ENCODE measurements around the gene TTLL6.

The TTLL6 gene

GRCh38 chr17:48728232-48729231, 88.5 kb downstream of the TTLL6 start, which contains the start of gene HOXB13:
TSS of gene HOXB13 (minus strand) at chr17:48728750. CDS start at chr17:48728593, 157 bp downstream.
- H3K27me3 Mint-ChIP-seq = peaks cover 96% of the 10 kb centered on the region
- H3K36me3 Mint-ChIP-seq (ENCODE audit: low read depth) = no peaks in the 10 kb centered on the region
- DNase-seq = no peak
- H3K4me1 Mint-ChIP-seq (ENCODE audit: low read depth) = peaks cover 43% of the 10 kb centered on the region
- H3K27ac Mint-ChIP-seq = no peak within 1 kb of the TSS
- H3K4me3 Mint-ChIP-seq = peak within 1 kb of the TSS; percentile 62
- H3K9me3 Mint-ChIP-seq = no peaks in the 10 kb centered on the region

GRCh38 chr17:48727415-48728175, 89.4 kb downstream of the TTLL6 start:
- Mint-ChIP-seq H3K9me3 (no peaks in the 10 kb centered on the region), H3K4me1 (ENCODE audit: low read depth) (peaks cover 41% of the 10 kb centered on the region), H3K27ac (no peak overlapping the region), H3K36me3 (ENCODE audit: low read depth) (no peaks in the 10 kb centered on the region), H3K4me3 (no peak overlapping the region), H3K27me3 (peaks cover 97% of the 10 kb centered on the region)
- DNase-seq = no peak

- Mint-ChIP-seq H3K4me1 (ENCODE audit: low read depth) (peaks cover 41% of the 10 kb centered on the region), H3K27ac (no peak overlapping the region), H3K4me3 (no peak overlapping the region), H3K27me3 (peaks cover 97% of the 10 kb centered on the region), H3K9me3 (no peaks in the 10 kb centered on the region), H3K36me3 (ENCODE audit: low read depth) (no peaks in the 10 kb centered on the region)
- DNase-seq = no peak
Observed at GRCh38 chr17:48726916-48727286, 90.1 kb downstream of the TTLL6 start.

- Mint-ChIP-seq H3K4me3 (no peak overlapping the region), H3K27me3 (peaks cover 99% of the 10 kb centered on the region), H3K36me3 (ENCODE audit: low read depth) (no peaks in the 10 kb centered on the region), H3K4me1 (ENCODE audit: low read depth) (peaks cover 41% of the 10 kb centered on the region), H3K9me3 (no peaks in the 10 kb centered on the region), H3K27ac (no peak overlapping the region)
- DNase-seq = no peak
Observed at GRCh38 chr17:48726114-48726915, 90.7 kb downstream of the TTLL6 start.

- peaks cover 41% of the 10 kb centered on the region for H3K4me1 Mint-ChIP-seq (ENCODE audit: low read depth)
- no peaks in the 10 kb centered on the region for H3K36me3 Mint-ChIP-seq (ENCODE audit: low read depth)
- DNase-seq = no peak
- H3K27me3 Mint-ChIP-seq = peaks cover 100% of the 10 kb centered on the region
- H3K9me3 Mint-ChIP-seq = no peaks in the 10 kb centered on the region
- H3K4me3 Mint-ChIP-seq = peak overlapping the region; percentile 20
- H3K27ac Mint-ChIP-seq = no peak overlapping the region
Observed at GRCh38 chr17:48725288-48726064, 91.6 kb downstream of the TTLL6 start.

- no peaks in the 10 kb centered on the region for H3K36me3 Mint-ChIP-seq (ENCODE audit: low read depth)
- DNase-seq = peak; percentile 40
- peaks cover 100% of the 10 kb centered on the region for H3K27me3 Mint-ChIP-seq
- H3K9me3 Mint-ChIP-seq = no peaks in the 10 kb centered on the region
- no peak overlapping the region for H3K27ac Mint-ChIP-seq
- peak overlapping the region; percentile 20 for H3K4me3 Mint-ChIP-seq
- H3K4me1 Mint-ChIP-seq (ENCODE audit: low read depth) = peaks cover 42% of the 10 kb centered on the region
Observed at GRCh38 chr17:48725004-48725287, 92.1 kb downstream of the TTLL6 start.

- Mint-ChIP-seq H3K27me3 (peaks cover 100% of the 10 kb centered on the region), H3K27ac (peak overlapping the region; percentile 52), H3K36me3 (ENCODE audit: low read depth) (no peaks in the 10 kb centered on the region), H3K9me3 (no peaks in the 10 kb centered on the region), H3K4me1 (ENCODE audit: low read depth) (peaks cover 43% of the 10 kb centered on the region), H3K4me3 (peak overlapping the region; percentile 50)
- DNase-seq = peak; percentile 81
Observed at GRCh38 chr17:48724251-48725003, 92.6 kb downstream of the TTLL6 start.

GRCh38 chr17:48723423-48724250, 93.4 kb downstream of the TTLL6 start:
- DNase-seq = peak; percentile 46
- Mint-ChIP-seq H3K4me1 (ENCODE audit: low read depth) (peaks cover 45% of the 10 kb centered on the region), H3K9me3 (no peaks in the 10 kb centered on the region), H3K27me3 (peaks cover 100% of the 10 kb centered on the region), H3K36me3 (ENCODE audit: low read depth) (no peaks in the 10 kb centered on the region), H3K4me3 (peak overlapping the region; percentile 23), H3K27ac (no peak overlapping the region)

- peaks cover 47% of the 10 kb centered on the region for H3K4me1 Mint-ChIP-seq (ENCODE audit: low read depth)
- H3K27ac Mint-ChIP-seq = no peak within 1 kb of the TSS
- H3K27me3 Mint-ChIP-seq = peaks cover 100% of the 10 kb centered on the region
- no peaks in the 10 kb centered on the region for H3K36me3 Mint-ChIP-seq (ENCODE audit: low read depth)
- no peaks in the 10 kb centered on the region for H3K9me3 Mint-ChIP-seq
- H3K4me3 Mint-ChIP-seq = peak within 1 kb of the TSS; percentile 23
- DNase-seq = no peak
Observed at GRCh38 chr17:48722915-48723422, 94.1 kb downstream of the TTLL6 start, which contains the start of gene PRAC2. TSS of gene PRAC2 (plus strand) at chr17:48723185. CDS start at chr17:48724411, 1,226 bp downstream.

- no peaks in the 10 kb centered on the region for H3K36me3 Mint-ChIP-seq (ENCODE audit: low read depth)
- peaks cover 100% of the 10 kb centered on the region for H3K27me3 Mint-ChIP-seq
- no peaks in the 10 kb centered on the region for H3K9me3 Mint-ChIP-seq
- no peak for DNase-seq
- H3K27ac Mint-ChIP-seq = no peak within 1 kb of the TSS
- H3K4me1 Mint-ChIP-seq (ENCODE audit: low read depth) = peaks cover 47% of the 10 kb centered on the region
- H3K4me3 Mint-ChIP-seq = peak within 1 kb of the TSS; percentile 23
Observed at GRCh38 chr17:48722201-48722907, 94.7 kb downstream of the TTLL6 start, which contains the start of gene PRAC1. TSS of gene PRAC1 (minus strand) at chr17:48722518. CDS start at chr17:48722392, 126 bp downstream.

GRCh38 chr17:48721009-48721402, 96.0 kb downstream of the TTLL6 start:
- Mint-ChIP-seq H3K27ac (no peak overlapping the region), H3K36me3 (ENCODE audit: low read depth) (no peaks in the 10 kb centered on the region), H3K4me1 (ENCODE audit: low read depth) (peaks cover 44% of the 10 kb centered on the region), H3K4me3 (no peak overlapping the region), H3K27me3 (peaks cover 99% of the 10 kb centered on the region), H3K9me3 (no peaks in the 10 kb centered on the region)
- DNase-seq = no peak

All from activated T-cell treated with anti-CD3 and anti-CD28 coated beads, Interleukin-2, amount 50 U/mL, for 24 hours (primary cell).